Measurements from ENCODE around the gene OR14K1.
"Not testable (repeated sequence)": the region's sequence is repeated elsewhere in the genome, so short reads cannot be mapped to it uniquely, and the experiment has no call there.

The OR14K1 gene

GRCh38 chr1:247738315-247738714 lies at the start of gene OR14K1:
Gene OR14K1, plus strand, starts transcription at chr1:247738615. Its CDS starts 0 bp downstream, at chr1:247738615.
- no peak within 1 kb of the TSS for H3K27ac ChIP-seq
- no peak for TF ChIP-seq ZFX (IDR thresholded peaks at IDR 0.05)
- TF ChIP-seq, protein P1, sequence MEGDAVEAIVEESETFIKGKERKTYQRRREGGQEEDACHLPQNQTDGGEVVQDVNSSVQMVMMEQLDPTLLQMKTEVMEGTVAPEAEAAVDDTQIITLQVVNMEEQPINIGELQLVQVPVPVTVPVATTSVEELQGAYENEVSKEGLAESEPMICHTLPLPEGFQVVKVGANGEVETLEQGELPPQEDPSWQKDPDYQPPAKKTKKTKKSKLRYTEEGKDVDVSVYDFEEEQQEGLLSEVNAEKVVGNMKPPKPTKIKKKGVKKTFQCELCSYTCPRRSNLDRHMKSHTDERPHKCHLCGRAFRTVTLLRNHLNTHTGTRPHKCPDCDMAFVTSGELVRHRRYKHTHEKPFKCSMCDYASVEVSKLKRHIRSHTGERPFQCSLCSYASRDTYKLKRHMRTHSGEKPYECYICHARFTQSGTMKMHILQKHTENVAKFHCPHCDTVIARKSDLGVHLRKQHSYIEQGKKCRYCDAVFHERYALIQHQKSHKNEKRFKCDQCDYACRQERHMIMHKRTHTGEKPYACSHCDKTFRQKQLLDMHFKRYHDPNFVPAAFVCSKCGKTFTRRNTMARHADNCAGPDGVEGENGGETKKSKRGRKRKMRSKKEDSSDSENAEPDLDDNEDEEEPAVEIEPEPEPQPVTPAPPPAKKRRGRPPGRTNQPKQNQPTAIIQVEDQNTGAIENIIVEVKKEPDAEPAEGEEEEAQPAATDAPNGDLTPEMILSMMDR (conservative IDR thresholded peaks at IDR 0.05) = no peak

GRCh38 chr1:247701338-247701737 lies 37.1 kb upstream of the OR14K1 start:
- TF ChIP-seq ZFX (IDR thresholded peaks at IDR 0.05) = no peak
- TF ChIP-seq, protein P1 (conservative IDR thresholded peaks at IDR 0.05) = no peak
- H3K27ac ChIP-seq = no peak overlapping the region

DNA sequence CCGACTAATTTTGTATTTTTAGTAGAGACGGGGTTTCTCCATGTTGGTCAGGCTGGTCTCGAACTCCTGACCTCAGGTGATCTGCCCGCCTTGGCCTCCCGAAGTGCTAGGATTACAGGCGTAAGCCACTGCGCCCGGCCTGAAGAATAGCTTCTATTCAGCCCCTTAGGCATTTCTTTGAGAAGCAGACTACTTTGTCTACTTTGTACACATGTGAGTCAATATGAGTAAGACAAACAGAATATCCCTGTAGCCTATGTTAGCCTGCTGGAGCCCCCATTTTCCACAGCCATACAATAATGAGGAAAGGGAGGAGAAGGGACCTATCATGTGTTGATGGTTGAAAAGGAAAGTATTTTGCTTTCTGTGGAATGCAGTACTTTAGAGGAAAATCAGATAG lies 27.7 kb upstream of the OR14K1 start:
- H3K27ac ChIP-seq = not testable (repeated sequence)

DNA sequence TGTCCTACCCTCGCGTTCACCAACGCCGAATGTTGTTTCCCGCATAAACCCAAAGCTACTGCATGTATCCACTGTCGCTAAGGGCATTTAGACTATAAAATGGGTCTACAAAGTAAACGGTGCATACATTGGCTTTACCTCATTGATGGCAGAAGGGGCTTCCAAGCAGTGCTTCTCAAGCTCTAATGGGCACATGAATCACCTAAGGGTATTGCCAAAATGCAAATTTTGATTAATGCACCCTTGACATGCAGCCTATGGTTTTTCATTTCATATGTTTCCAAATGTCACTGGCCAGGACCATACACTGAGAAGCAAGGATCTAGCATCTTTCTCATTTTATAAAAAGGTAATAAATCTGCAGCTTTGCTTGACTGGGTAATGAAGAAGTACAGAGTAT lies 24.7 kb upstream of the OR14K1 start:
- TF ChIP-seq, protein P1 (conservative IDR thresholded peaks at IDR 0.05) = no peak
- no peak for TF ChIP-seq ZFX (IDR thresholded peaks at IDR 0.05)
- no peak overlapping the region for H3K27ac ChIP-seq

GRCh38 chr1:247716546-247716945 lies 21.9 kb upstream of the OR14K1 start, which contains the start of gene OR6F1:
Gene OR6F1, minus strand, starts transcription at chr1:247716646. Its CDS starts 3,891 bp downstream, at chr1:247712755.
- no peak for TF ChIP-seq ZFX (IDR thresholded peaks at IDR 0.05)
- TF ChIP-seq, protein P1 (conservative IDR thresholded peaks at IDR 0.05) = no peak

GRCh38 chr1:247721222-247721621 lies 17.2 kb upstream of the OR14K1 start:
- TF ChIP-seq, protein P1 (conservative IDR thresholded peaks at IDR 0.05) = no peak
- no peak for TF ChIP-seq ZFX (IDR thresholded peaks at IDR 0.05)
- H3K27ac ChIP-seq = no peak overlapping the region

More at GRCh38 chr1:247716546-247716945, 21.9 kb upstream of the OR14K1 start, which contains the start of gene OR6F1:
- H3K27ac ChIP-seq = no peak within 1 kb of the TSS

DNA sequence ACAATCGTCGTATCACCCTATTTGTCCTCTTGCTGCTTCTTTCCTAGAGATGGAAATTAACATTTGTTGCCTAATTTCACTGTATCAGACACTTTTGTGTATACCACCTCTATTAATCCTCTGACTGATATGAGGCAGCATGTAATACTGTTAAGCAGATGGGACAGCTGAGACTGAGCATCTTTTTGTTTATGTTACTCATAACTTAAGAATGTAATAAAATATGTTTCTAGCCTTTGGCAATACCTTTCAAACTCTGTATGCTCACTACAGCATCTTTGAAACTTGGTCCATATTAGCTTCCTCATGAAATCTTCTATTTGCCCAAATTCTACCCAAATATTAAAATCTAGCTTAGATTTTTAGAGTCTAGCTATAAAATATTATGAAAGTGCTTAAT lies 2.3 kb downstream of the OR14K1 start:
- no peak overlapping the region for H3K27ac ChIP-seq
- TF ChIP-seq, protein P1 (conservative IDR thresholded peaks at IDR 0.05) = no peak
- no peak for TF ChIP-seq ZFX (IDR thresholded peaks at IDR 0.05)

- H3K27ac ChIP-seq = no peak overlapping the region
- TF ChIP-seq, protein P1 (conservative IDR thresholded peaks at IDR 0.05) = no peak
- no peak for TF ChIP-seq ZFX (IDR thresholded peaks at IDR 0.05)
Observed at GRCh38 chr1:247741756-247742155, 3.3 kb downstream of the OR14K1 start.

- not testable (repeated sequence) for H3K27ac ChIP-seq
Observed at GRCh38 chr1:247742215-247742760, 3.9 kb downstream of the OR14K1 start.

All from C4-2B (cell line).